Gastroesophageal sphincter (tissue), 4 donors: ENCODE data around the gene NGF. TPM values are rescaled to one million over a fixed set of nuclear protein-coding genes. Genes with fewer than 3 reads are reported as not detected.
A peak's percentile ranks its signal among the peaks of the same experiment; 100 is the strongest.

Experiments
- ATAC-seq: fragments of 150-250 bp; one replicate; pipeline ENCODE4 v1.9.1; 2016; ENCODE audit warnings: mild to moderate bottlenecking, moderate library complexity
- H3K27ac ChIP-seq, 4 donors: fragments of 200-600 bp; sonication (generic) in 3 of 4; 1 replicate in 3 of 4; 2 replicates in 1 of 4; pipeline ENCODE4 v1.5.1; 2016 to 2019
- H3K27me3 ChIP-seq: fragments of 200-600 bp; sonication (generic); one replicate; pipeline ENCODE4 v1.5.1; 2019
- H3K36me3 ChIP-seq, 2 donors: fragments of 200-600 bp; sonication (generic); one replicate each; pipeline ENCODE4 v1.5.1; 2019; ENCODE audit warnings: control low read depth in 1 of 2
- H3K4me1 ChIP-seq, 3 donors: fragments of 200-600 bp; sonication (generic); 1 replicate in 2 of 3; 2 replicates in 1 of 3; pipeline ENCODE4 v1.5.1; 2016 to 2019; ENCODE audit warnings: control low read depth in 2 of 3
- H3K4me3 ChIP-seq, 2 donors: fragments of 200-600 bp; sonication (generic); one replicate each; pipeline ENCODE4 v1.5.1; 2019; ENCODE audit warnings: mild to moderate bottlenecking in 1 of 2, moderate library complexity in 1 of 2
- H3K9me3 ChIP-seq, 3 donors: fragments of 200-600 bp; sonication (generic); one replicate each; pipeline ENCODE4 v1.5.1; 2017 to 2019; ENCODE audit warnings: control low read depth in 2 of 3
- CTCF ChIP-seq, 4 experiments: fragments of 200-600 bp in 2 of 4; fragments of 450-650 bp in 2 of 4; sonication (generic) in 1 of 4; IDR thresholded peaks; one replicate each; pipeline ENCODE4 v1.5.1; 2017 to 2019; ENCODE audit warnings: antibody characterized with exemption in 4 of 4, mild to moderate bottlenecking in 2 of 4, moderate library complexity in 2 of 4
- EP300 ChIP-seq: sonication (generic); formaldehyde crosslinking; IDR thresholded peaks from one replicate; pipeline ENCODE4 v1.6.1; 2017; ENCODE audit warnings: antibody characterized with exemption, mild to moderate bottlenecking
- POLR2A ChIP-seq, 2 donors: fragments of 450-650 bp; IDR thresholded peaks; one replicate each; pipeline ENCODE4 v1.6.1; 2017; ENCODE audit warnings: antibody characterized with exemption in 2 of 2, mild to moderate bottlenecking in 2 of 2, moderate library complexity in 1 of 2
- POLR2AphosphoS5 ChIP-seq: sonication (generic); formaldehyde crosslinking; IDR thresholded peaks from one replicate; pipeline ENCODE4 v1.6.1; 2017; ENCODE audit warnings: antibody characterized with exemption
- WGBS, 2 donors: methylation state at CpG; one replicate each; pipeline ENCODE4 v1.1.5; 2018; ENCODE audit warnings: low coverage in 1 of 2; 5-methylcytosine and 5-hydroxymethylcytosine counted together
- total RNA-seq, 4 donors: library from RNA; depleted of rRNA; stranded (reverse); fragments of >200 nt; gene quantifications; one replicate each; pipeline ENCODE4 v1.1.0, GENCODE V29; 2016

The NGF gene
- total RNA-seq, 4 donors from 2014 or later = 0.74 to 3.4 (median 2.1) TPM

GRCh38 chr1:115317101-115318012, 20.7 kb downstream of the NGF start:
- H3K4me1 ChIP-seq = peaks cover 0 to 22% (median 4%) of the 10 kb centered on the region in 3 donors
- no peak overlapping the region for H3K27ac ChIP-seq
- no peak overlapping the region for H3K4me3 ChIP-seq
- no peaks in the 10 kb centered on the region for H3K9me3 ChIP-seq
- H3K27me3 ChIP-seq = no peaks in the 10 kb centered on the region
- no peak for ATAC-seq
- H3K36me3 ChIP-seq = no peaks in the 10 kb centered on the region
- TF ChIP-seq CTCF (IDR thresholded peaks at IDR 0.05) (no peak), EP300 (no peak), POLR2AphosphoS5 (no peak)
- WGBS, 2 donors = 80 to 90% methylated on average over 6 to 11 of the region's 11 CpGs

- 13 to 28% methylated on average over 3 of the region's 3 CpGs for WGBS, 2 donors
Observed at GRCh38 chr1:115314765-115315164, 23.3 kb downstream of the NGF start.

GRCh38 chr1:115314092-115314491, 24.0 kb downstream of the NGF start:
- WGBS, 2 donors = 13 to 31% methylated on average over 3 of the region's 4 CpGs
- Histone ChIP-seq H3K9me3 (no peaks in the 10 kb centered on the region), H3K27ac (peak overlapping the region in 3 of 4 donors; percentile 40 to 46 (median 45))

More at GRCh38 chr1:115314765-115315164, 23.3 kb downstream of the NGF start:
- Histone ChIP-seq H3K27ac (peak overlapping the region in 3 of 4 donors; percentile 40 to 46 (median 45)), H3K36me3 (no peaks in the 10 kb centered on the region), H3K27me3 (no peaks in the 10 kb centered on the region), H3K9me3 (no peaks in the 10 kb centered on the region), H3K4me1 (peaks cover 0 to 22% (median 4%) of the 10 kb centered on the region in 3 donors), H3K4me3 (no peak overlapping the region)
- peak; percentile 65 for ATAC-seq
- no peak for TF ChIP-seq CTCF (IDR thresholded peaks at IDR 0.05)
- no peak for TF ChIP-seq EP300
- TF ChIP-seq POLR2AphosphoS5 = no peak
- no peak for TF ChIP-seq POLR2A (IDR thresholded peaks at IDR 0.05)

GRCh38 chr1:115313182-115313581, 24.9 kb downstream of the NGF start:
- peak; percentile 47 for ATAC-seq
- Histone ChIP-seq H3K27me3 (no peaks in the 10 kb centered on the region), H3K4me3 (no peak overlapping the region), H3K9me3 (no peaks in the 10 kb centered on the region), H3K4me1 (peaks cover 0 to 22% (median 4%) of the 10 kb centered on the region in 3 donors), H3K27ac (peak overlapping the region in 2 of 4 donors; percentile 28 to 46), H3K36me3 (no peaks in the 10 kb centered on the region)
- TF ChIP-seq POLR2A (IDR thresholded peaks at IDR 0.05) (no peak), POLR2AphosphoS5 (no peak), EP300 (no peak), CTCF (IDR thresholded peaks at IDR 0.05) (no peak)
- 63% methylated on average over 1 of the region's 1 CpG; no CpG with 5 or more reads in 1 of the 2 donors for WGBS, 2 donors

More at GRCh38 chr1:115314092-115314491, 24.0 kb downstream of the NGF start:
- Histone ChIP-seq H3K4me1 (peaks cover 0 to 22% (median 4%) of the 10 kb centered on the region in 3 donors), H3K27me3 (no peaks in the 10 kb centered on the region), H3K36me3 (no peaks in the 10 kb centered on the region), H3K4me3 (no peak overlapping the region)
- no peak for TF ChIP-seq EP300
- no peak for TF ChIP-seq POLR2A (IDR thresholded peaks at IDR 0.05)
- no peak for TF ChIP-seq POLR2AphosphoS5
- TF ChIP-seq CTCF (IDR thresholded peaks at IDR 0.05) = no peak
- ATAC-seq = no peak

- ATAC-seq = no peak
- Histone ChIP-seq H3K36me3 (no peaks in the 10 kb centered on the region), H3K27me3 (no peaks in the 10 kb centered on the region), H3K27ac (peak overlapping the region in 2 of 4 donors; percentile 28 to 46), H3K9me3 (no peaks in the 10 kb centered on the region), H3K4me1 (peaks cover 0 to 22% (median 4%) of the 10 kb centered on the region in 3 donors), H3K4me3 (no peak overlapping the region)
- TF ChIP-seq POLR2AphosphoS5 (no peak), POLR2A (IDR thresholded peaks at IDR 0.05) (no peak), EP300 (no peak), CTCF (IDR thresholded peaks at IDR 0.05) (no peak)
Observed at GRCh38 chr1:115312742-115313141, 25.3 kb downstream of the NGF start.
